Erythroblast (primary cell): ENCODE data around the gene AJM1.

ENCODE experiments used
- GATA1 ChIP-seq: IDR thresholded peaks from 2 replicates; pipeline ENCODE4 v1.6.1; 2011; ENCODE audit warnings: low read depth, mild to moderate bottlenecking, control low read depth, low read length, moderate library complexity
- POLR2A ChIP-seq: IDR thresholded peaks from 2 replicates; pipeline ENCODE4 v1.6.1; 2011; ENCODE audit warnings: mild to moderate bottlenecking, low read length

- TF ChIP-seq POLR2A, result no peak
- TF ChIP-seq GATA1, result no peak
Observed at GRCh38 chr9:136876476-136876875, 34.2 kb downstream of the AJM1 start.
